A549 (cell line): ENCODE measurements around the gene SH3PXD2A. TPM values are rescaled to one million over a fixed set of nuclear protein-coding genes. Genes with fewer than 3 reads are reported as not detected.
A peak's percentile ranks its signal among the peaks of the same experiment; 100 is the strongest.

Experiments
- ATAC-seq, 2 experiments: fragments of 200-7000 bp in 1 of 2; fragments of >200 bp in 1 of 2; cut with Nextera tagmentation in 1 of 2; cut with Tn5 transposase in 1 of 2; 3 replicates each; pipeline versions ENCODE4 v1.8.0 to v1.9.1; 2018 to 2020; ENCODE audit warnings: mild to moderate bottlenecking in 1 of 2, moderate library complexity in 1 of 2
- CTCF ChIA-PET: fragments of 300-600 bp; sonication (Branson Sonifier 250); formaldehyde crosslinking; extraction: SDS; loops from one replicate; lab custom pipeline; 2021; ENCODE audit warnings: antibody characterized with exemption, inconsistent platforms; lab: Yijun Ruan, JAX
- POLR2A ChIA-PET: fragments of 350-600 bp; formaldehyde crosslinking; extraction: SDS; loops from one replicate; lab custom pipeline; 2021; ENCODE audit warnings: antibody characterized with exemption, inconsistent platforms; lab: Yijun Ruan, JAX
- DNase-seq, 2 experiments: peaks; one replicate each; pipeline versions ENCODE4 v3.0.0 to v3.0.0-alpha.2; 2011 to 2016; ENCODE audit warnings: low read depth in 1 of 2, low spot score in 1 of 2
- FAIRE-seq: peaks from 2 replicates; lab custom pipeline; 2011; peaks lifted over from hg19 to GRCh38; lab: Jason Lieb, UNC
- H3K27ac ChIP-seq, 2 experiments: fragments of >200 bp; sonication (Bioruptor Twin); formaldehyde crosslinking; 3 replicates each; pipeline ENCODE4 v1.5.1; 2016 to 2017
- H3K4me1 ChIP-seq: fragments of >200 bp; sonication (Bioruptor Twin); formaldehyde crosslinking; 3 replicates; pipeline ENCODE4 v1.6.1; 2016
- H3K4me2 ChIP-seq: fragments of >200 bp; sonication (Bioruptor Twin); formaldehyde crosslinking; 3 replicates; pipeline ENCODE4 v1.6.1; 2016
- H3K4me3 ChIP-seq: fragments of >200 bp; sonication (Bioruptor Twin); formaldehyde crosslinking; 3 replicates; pipeline ENCODE4 v1.5.1; 2016
- H3K9me3 ChIP-seq: fragments of >200 bp; sonication (Bioruptor Twin); formaldehyde crosslinking; 3 replicates; pipeline ENCODE4 v1.6.1; 2016
- BHLHE40 ChIP-seq: IDR thresholded peaks from 2 replicates; pipeline ENCODE4 v1.6.1; 2012; ENCODE audit warnings: low read depth, low read length, inconsistent platforms
- CEBPB ChIP-seq, 2 experiments: fragments of >200 bp in 1 of 2; sonication (Bioruptor Twin) in 1 of 2; formaldehyde crosslinking in 1 of 2; IDR thresholded peaks; 2 replicates each; pipeline ENCODE4 v1.6.1; 2012 to 2016
- EHF ChIP-seq: fragments of 250-450 bp; sonication (Bioruptor Pico); IDR thresholded peaks from 2 replicates; pipeline ENCODE4 v1.5.0; 2020; ENCODE audit warnings: mild to moderate bottlenecking
- FOSB ChIP-seq: fragments of 250-450 bp; sonication (Bioruptor Pico); IDR thresholded peaks from 2 replicates; pipeline ENCODE4 v1.5.0; 2020; ENCODE audit warnings: mild to moderate bottlenecking, moderate library complexity
- FOSL2 ChIP-seq, 2 experiments: fragments of 450-650 bp in 1 of 2; fragments of >200 bp in 1 of 2; sonication (Bioruptor Twin) in 1 of 2; formaldehyde crosslinking; IDR thresholded peaks; 2 replicates each; pipeline versions ENCODE4 v1.5.0 to v1.6.1; 2016 to 2020; ENCODE audit warnings: mild to moderate bottlenecking in 1 of 2, moderate library complexity in 1 of 2
- FOXS1 ChIP-seq: fragments of 250-450 bp; sonication (Bioruptor Pico); IDR thresholded peaks from 2 replicates; pipeline ENCODE4 v1.5.0; 2020; ENCODE audit warnings: mild to moderate bottlenecking, moderate library complexity
- HOXB5 ChIP-seq: fragments of 250-450 bp; sonication (Bioruptor Pico); IDR thresholded peaks from 2 replicates; pipeline ENCODE4 v1.5.0; 2020; ENCODE audit warnings: mild to moderate bottlenecking, moderate library complexity
- JUN ChIP-seq, 2 experiments: fragments of >200 bp; sonication (Bioruptor Twin); formaldehyde crosslinking; IDR thresholded peaks; 2 replicates in 1 of 2; 3 replicates in 1 of 2; pipeline ENCODE4 v1.6.1; 2016 to 2017
- MAFK ChIP-seq: fragments of 450-650 bp; IDR thresholded peaks from 2 replicates; pipeline ENCODE4 v1.6.1; 2014; ENCODE audit not compliant: partially characterized antibody
- MAZ ChIP-seq: fragments of 150-350 bp; IDR thresholded peaks from 2 replicates; pipeline ENCODE4 v1.6.1; 2014; ENCODE audit warnings: antibody characterized with exemption, low read depth, low read length, borderline replicate concordance
- NPAS2 ChIP-seq: fragments of 250-450 bp; sonication (Bioruptor Pico); IDR thresholded peaks from 2 replicates; pipeline ENCODE4 v1.8.0; 2022; ENCODE audit warnings: mild to moderate bottlenecking, moderate library complexity, borderline replicate concordance
- POLR2A ChIP-seq: IDR thresholded peaks from 2 replicates; pipeline ENCODE4 v1.6.1; 2012; ENCODE audit warnings: mild to moderate bottlenecking, low read length
- POLR2AphosphoS2 ChIP-seq: conservative IDR thresholded peaks from 2 replicates; pipeline ENCODE4 v1.6.1; 2012; ENCODE audit warnings: low read length, improper control_type of control experiment, inconsistent platforms
- SMC3 ChIP-seq: fragments of >200 bp; sonication (Bioruptor Twin); formaldehyde crosslinking; IDR thresholded peaks from 3 replicates; pipeline ENCODE4 v1.6.1; 2018; ENCODE audit warnings: inconsistent platforms
- SREBF2 ChIP-seq: fragments of 450-650 bp; IDR thresholded peaks from 2 replicates; pipeline ENCODE4 v1.6.1; 2014; ENCODE audit warnings: mild to moderate bottlenecking, moderate library complexity
- TFCP2L1 ChIP-seq: fragments of 250-450 bp; sonication (Bioruptor Pico); IDR thresholded peaks from 2 replicates; pipeline ENCODE4 v1.5.0; 2021; ENCODE audit warnings: mild to moderate bottlenecking
- ZNF302 ChIP-seq: fragments of 250-450 bp; sonication (Bioruptor Pico); IDR thresholded peaks from 2 replicates; pipeline ENCODE4 v1.9.0; 2021; ENCODE audit warnings: inconsistent platforms, mild to moderate bottlenecking, moderate library complexity
- ZSCAN20 ChIP-seq: fragments of 250-450 bp; sonication (Bioruptor Pico); IDR thresholded peaks from 2 replicates; pipeline ENCODE4 v1.8.0; 2022; ENCODE audit warnings: mild to moderate bottlenecking, moderate library complexity
- WGBS: methylation state at CpG from one replicate; pipeline ENCODE4 v1.1.6; 2017; ENCODE audit errors: missing lambda C conversion rate; 5-methylcytosine and 5-hydroxymethylcytosine counted together
- polyA plus RNA-seq, 4 experiments: library from polyadenylated mRNA; depleted of rRNA in 3 of 4; stranded (reverse); fragments of >200 nt; fragmentation: RNase III in 1 of 4; extraction: RNeasy Plus Mini Kit Qiagen cat#74134 plus additional on column Dnase treatment in 1 of 4; gene quantifications; 2 replicates in 3 of 4; 3 replicates in 1 of 4; pipeline ENCODE4 v1.2.3, GENCODE V29; 2011 to 2017
- TF ChIP-seq, protein P1 (sequence below): IDR thresholded peaks from 2 replicates; pipeline ENCODE4 v1.6.1; 2012
- TF ChIP-seq, protein P2 (sequence below): fragments of 200-600 bp; sonication (generic); IDR thresholded peaks from 2 replicates; pipeline ENCODE4 v1.6.1; 2016; ENCODE audit warnings: antibody characterized with exemption, mild to moderate bottlenecking, moderate library complexity

SH3PXD2A gene
- polyA plus RNA-seq, 2 of the 4 experiments (the other 2 are of a cell fraction) = 2.4 to 3.9 TPM

DNA sequence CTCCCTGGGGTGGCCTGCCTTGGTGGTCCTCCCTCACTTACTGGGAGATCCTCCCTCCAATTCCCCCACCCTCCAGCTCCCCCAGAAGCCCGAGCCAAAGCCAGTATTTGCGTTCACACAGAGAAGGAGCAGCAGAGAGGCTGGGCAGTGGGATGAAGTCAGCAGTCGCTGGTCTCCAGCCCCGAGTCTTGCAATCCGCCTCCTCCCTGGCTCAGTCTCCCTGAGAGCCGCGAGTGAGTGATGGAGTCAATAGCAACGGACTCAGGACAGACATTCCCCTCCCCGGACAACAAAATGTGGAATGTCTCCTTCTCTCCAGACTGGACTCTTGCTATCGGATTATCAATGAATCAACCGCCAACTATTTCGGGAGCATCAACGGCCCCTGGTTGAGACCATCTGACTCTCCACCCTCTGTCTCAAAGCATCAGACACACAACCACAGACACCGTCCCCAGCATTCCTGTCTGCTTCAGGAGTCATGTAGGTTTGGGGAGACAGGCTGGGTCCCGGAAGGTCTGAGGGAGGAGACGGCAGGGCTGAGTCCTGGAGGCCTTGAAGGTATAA, 178.4 kb downstream of the SH3PXD2A start:
- Histone ChIP-seq H3K27ac (peak overlapping the region; percentile 57 to 77; a peak in 4 of 6 replicates), H3K9me3 (no peaks in the 10 kb centered on the region), H3K4me2 (peak overlapping the region; percentile 68), H3K4me1 (peaks cover 21% of the 10 kb centered on the region), H3K4me3 (no peak overlapping the region)
- TF ChIP-seq FOSB (CRISPR knock-in tag) = no peak
- no peak for TF ChIP-seq FOSL2 (IDR thresholded peaks at IDR 0.05)
- no peak for TF ChIP-seq FOSL2 (CRISPR knock-in tag; IDR thresholded peaks at IDR 0.05)
- TF ChIP-seq POLR2A = no peak
- no peak for TF ChIP-seq NPAS2 (CRISPR knock-in tag)
- TF ChIP-seq, protein P1, sequence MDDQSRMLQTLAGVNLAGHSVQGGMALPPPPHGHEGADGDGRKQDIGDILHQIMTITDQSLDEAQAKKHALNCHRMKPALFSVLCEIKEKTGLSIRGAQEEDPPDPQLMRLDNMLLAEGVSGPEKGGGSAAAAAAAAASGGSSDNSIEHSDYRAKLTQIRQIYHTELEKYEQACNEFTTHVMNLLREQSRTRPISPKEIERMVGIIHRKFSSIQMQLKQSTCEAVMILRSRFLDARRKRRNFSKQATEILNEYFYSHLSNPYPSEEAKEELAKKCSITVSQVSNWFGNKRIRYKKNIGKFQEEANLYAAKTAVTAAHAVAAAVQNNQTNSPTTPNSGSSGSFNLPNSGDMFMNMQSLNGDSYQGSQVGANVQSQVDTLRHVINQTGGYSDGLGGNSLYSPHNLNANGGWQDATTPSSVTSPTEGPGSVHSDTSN = no peak
- TF ChIP-seq, protein P2, sequence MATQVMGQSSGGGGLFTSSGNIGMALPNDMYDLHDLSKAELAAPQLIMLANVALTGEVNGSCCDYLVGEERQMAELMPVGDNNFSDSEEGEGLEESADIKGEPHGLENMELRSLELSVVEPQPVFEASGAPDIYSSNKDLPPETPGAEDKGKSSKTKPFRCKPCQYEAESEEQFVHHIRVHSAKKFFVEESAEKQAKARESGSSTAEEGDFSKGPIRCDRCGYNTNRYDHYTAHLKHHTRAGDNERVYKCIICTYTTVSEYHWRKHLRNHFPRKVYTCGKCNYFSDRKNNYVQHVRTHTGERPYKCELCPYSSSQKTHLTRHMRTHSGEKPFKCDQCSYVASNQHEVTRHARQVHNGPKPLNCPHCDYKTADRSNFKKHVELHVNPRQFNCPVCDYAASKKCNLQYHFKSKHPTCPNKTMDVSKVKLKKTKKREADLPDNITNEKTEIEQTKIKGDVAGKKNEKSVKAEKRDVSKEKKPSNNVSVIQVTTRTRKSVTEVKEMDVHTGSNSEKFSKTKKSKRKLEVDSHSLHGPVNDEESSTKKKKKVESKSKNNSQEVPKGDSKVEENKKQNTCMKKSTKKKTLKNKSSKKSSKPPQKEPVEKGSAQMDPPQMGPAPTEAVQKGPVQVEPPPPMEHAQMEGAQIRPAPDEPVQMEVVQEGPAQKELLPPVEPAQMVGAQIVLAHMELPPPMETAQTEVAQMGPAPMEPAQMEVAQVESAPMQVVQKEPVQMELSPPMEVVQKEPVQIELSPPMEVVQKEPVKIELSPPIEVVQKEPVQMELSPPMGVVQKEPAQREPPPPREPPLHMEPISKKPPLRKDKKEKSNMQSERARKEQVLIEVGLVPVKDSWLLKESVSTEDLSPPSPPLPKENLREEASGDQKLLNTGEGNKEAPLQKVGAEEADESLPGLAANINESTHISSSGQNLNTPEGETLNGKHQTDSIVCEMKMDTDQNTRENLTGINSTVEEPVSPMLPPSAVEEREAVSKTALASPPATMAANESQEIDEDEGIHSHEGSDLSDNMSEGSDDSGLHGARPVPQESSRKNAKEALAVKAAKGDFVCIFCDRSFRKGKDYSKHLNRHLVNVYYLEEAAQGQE = no peak
- WGBS = 90% methylated on average over 16 of the region's 16 CpGs
- ChIA-PET POLR2A (no interaction called here), CTCF (interaction anchor here (2.6 kb wide), 1 partner anchor 9 kb away, joined by 17 read pairs; no protein-coding TSS in a partner anchor)
- FAIRE-seq (no peak), ATAC-seq (peak in 1 of 2 experiments; percentile 33; a peak in 3 of 6 replicates), DNase-seq (no peak)

DNA sequence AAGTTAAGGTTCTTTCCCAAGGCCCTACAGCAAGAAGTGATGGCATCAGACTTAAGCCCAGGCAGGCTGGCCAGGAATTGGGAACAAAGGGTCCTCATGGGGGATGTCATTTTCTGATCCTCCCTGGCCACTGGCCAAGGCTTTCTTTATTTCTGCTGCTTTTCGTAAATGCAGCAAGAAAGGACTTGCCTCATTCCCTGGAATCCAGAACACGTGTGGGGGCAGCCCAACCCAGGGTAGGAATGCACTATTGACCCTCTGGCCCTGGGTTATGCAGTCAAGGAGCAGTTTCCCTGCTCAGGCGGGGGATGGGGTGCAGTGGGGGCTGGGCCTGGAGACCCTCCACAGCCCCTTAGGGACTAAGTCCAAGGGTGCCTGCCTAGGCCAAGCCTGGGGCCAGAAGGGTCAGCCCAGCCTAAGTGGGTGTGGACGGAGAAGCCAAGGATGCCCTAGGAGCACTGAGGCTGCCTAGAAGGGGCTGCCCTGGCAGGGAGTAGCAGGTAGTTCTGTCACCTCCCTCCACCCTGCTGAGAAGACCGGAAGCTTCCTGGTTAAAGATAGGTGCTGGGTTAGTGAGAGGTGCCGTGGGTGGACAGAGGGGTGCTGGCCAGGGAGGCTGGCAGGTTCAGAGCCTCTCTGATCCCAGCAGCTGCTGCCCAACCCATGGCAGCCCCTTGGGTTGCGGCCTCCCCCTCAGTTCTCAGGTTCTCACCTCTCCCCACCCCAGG, 179.2 kb downstream of the SH3PXD2A start:
- ATAC-seq (peak; percentile 36 to 68; a peak in 3 of 6 replicates), DNase-seq (peak in 1 of 2 experiments; percentile 58), FAIRE-seq (no peak)
- POLR2A ChIA-PET = interaction anchor here (0.6 kb wide), 1 partner anchor 578 kb away, joined by 3 read pairs; no protein-coding TSS in a partner anchor
- CTCF ChIA-PET = interaction anchor here (1.5 to 2.6 kb wide), 3 partner anchors 10 to 78 kb away, joined by 3 to 17 read pairs (median 5); no protein-coding TSS in a partner anchor
- peaks cover 21% of the 10 kb centered on the region for H3K4me1 ChIP-seq
- peak overlapping the region; percentile 57 to 77; a peak in 5 of 6 replicates for H3K27ac ChIP-seq
- peak overlapping the region; percentile 68 for H3K4me2 ChIP-seq
- no peak overlapping the region for H3K4me3 ChIP-seq
- H3K9me3 ChIP-seq = no peaks in the 10 kb centered on the region
- TF ChIP-seq CEBPB (IDR thresholded peaks at IDR 0.05) = no peak
- 0 out of 5 replicates have a peak, but pooled peaks of 1 of the 2 experiments have one; percentile 20 for TF ChIP-seq JUN (IDR thresholded peaks at IDR 0.05)
- no peak for TF ChIP-seq ZSCAN20 (CRISPR knock-in tag)
- WGBS = 50% methylated on average over 5 of the region's 7 CpGs

DNA sequence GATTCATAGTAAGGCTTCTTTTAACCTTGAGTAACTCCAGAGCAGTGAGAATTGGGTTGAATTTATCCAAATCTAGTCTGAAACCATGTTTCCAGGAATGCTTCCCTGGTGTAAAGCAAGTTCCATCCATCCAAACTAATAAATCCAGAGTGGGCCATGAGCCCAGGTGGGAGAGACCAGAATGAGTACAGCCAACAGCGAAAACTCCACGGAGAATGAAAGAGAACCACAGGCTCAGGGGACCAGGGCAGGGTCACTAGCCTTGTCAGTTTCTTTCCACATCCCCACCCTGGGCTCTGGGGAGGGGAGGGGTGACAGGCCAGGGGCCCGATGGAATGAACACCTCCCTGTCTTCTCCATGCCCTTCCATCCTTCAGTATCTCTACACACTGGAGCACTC, 181.8 kb downstream of the SH3PXD2A start:
- Histone ChIP-seq H3K9me3 (no peaks in the 10 kb centered on the region), H3K4me2 (no peak overlapping the region), H3K4me1 (peaks cover 21% of the 10 kb centered on the region)
- FAIRE-seq (no peak), DNase-seq (no peak), ATAC-seq (no peak)
- TF ChIP-seq MAZ (no peak), FOXS1 (CRISPR knock-in tag) (no peak), EHF (CRISPR knock-in tag) (no peak), HOXB5 (CRISPR knock-in tag) (no peak), SREBF2 (no peak), POLR2AphosphoS2 (no peak), ZNF302 (CRISPR knock-in tag) (no peak), FOSB (CRISPR knock-in tag) (no peak), MAFK (no peak), SMC3 (no peak), TFCP2L1 (CRISPR knock-in tag) (no peak), BHLHE40 (no peak)
- TF ChIP-seq, all 56 proteins: peak for 0
- no peak overlapping the region for H3K4me3 ChIP-seq
- no peak overlapping the region for H3K27ac ChIP-seq
- WGBS = 86% methylated on average over 3 of the region's 3 CpGs
- ChIA-PET POLR2A (no interaction called here), CTCF (no interaction called here)
